ENCODE data around the gene CFHR2. TPM values are rescaled to one million over a fixed set of nuclear protein-coding genes. Genes with fewer than 3 reads are reported as not detected.
A peak's percentile ranks its signal among the peaks of the same experiment; 100 is the strongest.
"Not testable (repeated sequence)": the region's sequence is repeated elsewhere in the genome, so short reads cannot be mapped to it uniquely, and the experiment has no call there.

Gene CFHR2
- not detected for polyA plus RNA-seq (2013, experiment 1 of 2; ENCODE audit: insufficient read length)
- not detected for polyA plus RNA-seq (2013, experiment 2 of 2; ENCODE audit: insufficient read length)

DNA sequence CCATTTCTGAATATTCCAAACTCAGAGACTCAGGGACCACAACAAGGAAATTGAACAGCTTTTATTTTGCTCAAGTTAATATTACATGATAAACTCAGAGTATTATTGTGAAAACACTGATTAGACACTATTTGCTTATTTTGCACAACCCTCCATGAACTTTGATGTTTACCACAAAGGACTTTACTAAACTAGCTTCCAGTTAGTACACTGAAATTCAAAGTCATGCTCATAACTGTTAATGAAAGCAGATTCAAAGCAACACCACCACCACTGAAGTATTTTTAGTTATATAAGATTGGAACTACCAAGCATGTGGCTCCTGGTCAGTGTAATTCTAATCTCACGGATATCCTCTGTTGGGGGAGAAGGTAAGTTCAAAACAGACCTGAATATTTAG lies at the start of gene CFHR2:
CFHR2 (plus strand) TSS at position 171 of the 400 bp plus-strand sequence; CDS start at position 314, 143 bp downstream.
- not testable (repeated sequence) for DNase-seq

DNA sequence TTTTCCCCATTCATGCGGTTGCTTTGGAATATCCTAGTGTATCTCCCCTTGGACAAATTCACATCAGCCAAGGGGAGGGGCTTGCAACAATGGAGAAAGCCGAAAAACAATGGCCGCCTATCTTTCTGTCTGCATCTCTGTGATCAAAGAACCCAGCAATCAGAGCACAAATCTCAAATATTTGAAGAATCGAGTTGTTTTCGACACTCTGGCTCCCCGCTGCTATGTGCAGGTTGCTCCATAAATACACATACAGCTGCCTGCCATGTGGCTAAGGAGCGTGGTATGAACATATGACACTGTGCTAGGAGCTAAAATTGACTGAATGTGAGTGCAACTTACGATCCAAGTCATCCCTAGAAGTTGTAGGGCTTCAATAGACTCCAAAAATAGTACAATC lies 47.2 kb upstream of the CFHR2 start:
- no peak for DNase-seq

DNA sequence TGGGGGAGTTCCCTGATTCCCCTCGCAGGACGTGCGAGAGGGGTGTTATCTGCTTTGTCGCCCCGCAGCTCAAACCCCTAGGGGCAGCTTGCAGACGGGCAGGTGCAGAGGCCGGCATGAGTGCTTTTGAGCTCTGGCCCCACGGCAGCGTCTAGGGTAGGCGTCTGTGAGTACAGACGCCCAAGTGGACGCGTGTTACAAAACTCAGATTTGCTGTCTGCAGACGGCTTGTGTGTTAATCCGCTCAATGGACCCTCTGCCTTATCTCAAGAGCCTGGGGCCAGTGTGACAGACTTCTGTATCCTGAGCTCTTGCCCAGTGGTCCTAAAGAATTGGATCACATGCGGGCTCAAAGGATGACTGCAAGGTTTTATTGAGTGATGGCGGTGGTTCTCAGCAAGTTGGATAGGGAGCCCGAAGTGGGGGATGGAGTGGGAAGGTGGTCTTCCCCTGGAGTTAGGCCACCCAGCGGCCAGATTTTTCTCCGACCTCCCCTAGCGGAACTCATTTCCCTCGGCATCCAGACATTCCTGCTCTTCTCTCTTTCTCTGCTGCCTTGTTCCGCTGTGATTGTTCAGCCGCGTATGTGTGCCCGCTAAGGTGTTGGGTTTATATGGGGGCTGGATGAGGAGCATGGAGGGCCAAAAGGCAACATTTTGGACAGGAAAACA lies 46.2 kb upstream of the CFHR2 start:
- DNase-seq, result no peak

DNA sequence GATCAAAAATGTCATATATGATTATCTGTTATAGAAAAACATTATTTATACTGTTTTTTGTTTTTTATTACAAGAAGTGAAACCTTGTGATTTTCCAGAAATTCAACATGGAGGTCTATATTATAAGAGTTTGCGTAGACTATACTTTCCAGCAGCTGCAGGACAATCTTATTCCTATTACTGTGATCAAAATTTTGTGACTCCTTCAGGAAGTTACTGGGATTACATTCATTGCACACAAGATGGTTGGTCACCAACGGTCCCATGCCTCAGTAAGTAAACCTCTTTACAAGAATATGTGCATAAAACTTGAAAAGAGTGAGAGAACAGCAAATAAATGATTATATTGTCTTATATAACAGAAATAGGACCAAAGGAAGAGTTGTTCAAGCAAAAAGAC lies 41.2 kb upstream of the CFHR2 start:
- no peak for DNase-seq

DNA sequence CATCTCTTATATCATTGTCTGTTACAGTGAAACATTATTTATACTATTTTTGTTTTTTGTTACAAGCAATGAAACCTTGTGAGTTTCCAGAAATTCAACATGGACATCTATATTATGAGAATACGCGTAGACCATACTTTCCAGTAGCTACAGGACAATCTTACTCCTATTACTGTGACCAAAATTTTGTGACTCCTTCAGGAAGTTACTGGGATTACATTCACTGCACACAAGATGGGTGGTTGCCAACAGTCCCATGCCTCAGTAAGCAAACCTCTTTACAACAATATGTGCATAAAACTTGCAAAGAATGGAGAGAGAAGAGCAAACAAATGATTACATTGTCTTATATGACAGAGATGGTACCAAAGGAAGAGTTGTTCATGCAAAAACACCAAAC lies 33.3 kb upstream of the CFHR2 start:
- no peak for DNase-seq

DNA sequence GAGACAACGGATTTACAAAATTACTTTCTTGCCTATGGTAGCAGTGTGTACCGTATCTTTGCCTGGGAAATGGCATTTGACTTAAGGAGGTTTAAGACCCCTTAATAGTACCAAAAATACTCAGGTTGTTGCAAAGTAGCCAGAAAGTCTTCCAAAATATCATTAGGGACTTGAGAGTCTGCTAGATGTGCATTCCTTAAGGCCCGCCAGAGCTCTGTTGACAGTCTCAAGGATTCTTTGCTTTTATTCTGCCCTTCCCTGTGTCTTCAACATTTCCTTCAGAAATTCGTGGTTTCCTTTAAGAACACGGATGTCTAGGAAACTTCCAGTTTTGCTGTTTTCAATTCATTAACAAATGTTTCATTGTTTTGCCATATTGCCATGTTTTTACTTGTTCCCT lies 31.3 kb upstream of the CFHR2 start:
- DNase-seq, result not testable (repeated sequence)

DNA sequence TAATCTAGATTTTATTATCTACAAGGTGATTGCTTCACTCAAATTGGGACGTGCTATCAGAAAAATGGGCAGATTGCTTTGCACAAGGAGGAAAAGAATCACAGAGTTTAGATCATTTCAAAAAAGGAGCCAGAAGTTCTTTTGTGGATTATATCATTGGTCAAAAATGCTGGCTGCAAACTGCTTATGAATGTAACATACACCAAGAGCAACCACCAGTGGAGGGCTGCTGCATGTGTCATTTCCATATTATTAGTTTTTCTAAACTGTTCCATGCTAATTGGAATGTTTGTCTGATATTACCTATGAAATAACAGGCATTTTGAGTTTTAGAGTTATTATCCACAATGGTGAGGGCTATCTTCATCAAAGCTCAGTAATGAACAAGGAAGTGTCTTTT lies 16.7 kb upstream of the CFHR2 start:
- DNase-seq, result peak; percentile 27

DNA sequence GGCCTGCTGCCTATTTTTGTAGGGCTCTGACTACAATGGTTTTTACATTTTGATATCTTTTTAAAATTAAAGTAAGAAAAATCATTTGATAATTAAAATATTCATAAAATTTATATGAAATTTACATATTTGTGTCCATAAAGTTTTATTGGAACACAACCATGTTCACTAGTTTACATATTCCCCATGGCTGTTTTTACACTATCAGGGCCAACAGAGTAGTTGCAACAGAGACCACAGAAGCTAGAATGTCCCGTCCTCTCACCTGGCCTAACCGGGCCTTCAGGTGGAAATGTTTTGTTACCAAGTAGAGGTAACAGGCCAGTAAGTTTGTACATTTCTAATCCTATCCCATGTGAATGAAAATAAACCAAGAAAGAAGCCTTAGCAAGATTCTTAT lies 10.7 kb upstream of the CFHR2 start:
- DNase-seq, result not testable (repeated sequence)

DNA sequence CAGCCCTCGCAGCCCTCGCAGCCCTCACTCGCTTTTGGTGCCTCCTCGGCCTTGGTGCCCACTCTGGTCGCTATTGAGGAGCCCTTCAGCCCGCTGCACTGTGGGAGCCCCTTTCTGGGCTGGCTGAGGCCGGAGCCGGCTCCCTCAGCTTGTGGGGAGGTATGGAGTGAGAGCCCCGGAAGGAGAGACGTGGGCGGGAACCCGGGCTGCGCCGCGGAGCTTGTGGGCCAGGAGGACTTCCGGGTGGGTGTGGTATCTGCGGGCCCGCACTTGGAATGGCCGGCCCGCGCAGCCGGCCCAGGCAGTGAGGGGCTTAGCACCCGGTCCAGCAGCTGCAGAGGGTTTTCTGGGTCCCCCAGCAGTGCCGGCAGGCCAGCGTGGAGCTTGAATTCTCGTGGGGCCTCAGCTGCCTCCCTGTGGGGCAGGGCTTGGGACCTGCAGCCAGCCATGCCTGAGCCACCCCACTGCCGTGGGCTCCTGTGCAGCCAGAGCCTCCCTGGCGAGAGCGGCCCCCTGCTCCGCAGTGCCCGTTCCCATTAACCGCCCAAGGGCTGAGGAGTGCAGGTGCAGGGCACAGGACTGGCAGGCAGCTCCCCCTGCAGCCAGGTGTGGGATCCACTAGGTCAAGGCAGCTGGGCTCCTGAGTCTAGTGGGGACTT lies 9.9 kb upstream of the CFHR2 start:
- DNase-seq, result no peak

DNA sequence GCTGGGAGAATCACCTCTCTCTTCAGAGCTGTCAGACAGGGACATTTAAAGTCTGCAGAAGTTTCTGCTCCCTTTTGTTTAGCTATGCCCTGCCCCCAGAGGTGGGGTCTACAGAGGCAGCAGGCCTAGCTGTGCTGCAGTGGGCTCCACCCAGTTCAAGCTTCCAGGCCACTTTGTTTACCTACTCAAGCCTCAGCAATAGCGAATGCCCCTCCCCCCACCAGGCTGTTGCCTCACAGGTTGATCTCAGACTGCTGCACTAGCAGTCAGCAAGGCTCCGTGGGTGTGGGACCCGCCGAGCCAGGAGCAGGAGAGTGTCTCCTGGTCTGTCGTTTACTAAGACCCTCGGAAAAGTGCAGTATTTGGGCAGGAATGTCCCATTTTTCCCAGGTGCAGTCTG lies 2.1 kb upstream of the CFHR2 start:
- not testable (repeated sequence) for DNase-seq

DNA sequence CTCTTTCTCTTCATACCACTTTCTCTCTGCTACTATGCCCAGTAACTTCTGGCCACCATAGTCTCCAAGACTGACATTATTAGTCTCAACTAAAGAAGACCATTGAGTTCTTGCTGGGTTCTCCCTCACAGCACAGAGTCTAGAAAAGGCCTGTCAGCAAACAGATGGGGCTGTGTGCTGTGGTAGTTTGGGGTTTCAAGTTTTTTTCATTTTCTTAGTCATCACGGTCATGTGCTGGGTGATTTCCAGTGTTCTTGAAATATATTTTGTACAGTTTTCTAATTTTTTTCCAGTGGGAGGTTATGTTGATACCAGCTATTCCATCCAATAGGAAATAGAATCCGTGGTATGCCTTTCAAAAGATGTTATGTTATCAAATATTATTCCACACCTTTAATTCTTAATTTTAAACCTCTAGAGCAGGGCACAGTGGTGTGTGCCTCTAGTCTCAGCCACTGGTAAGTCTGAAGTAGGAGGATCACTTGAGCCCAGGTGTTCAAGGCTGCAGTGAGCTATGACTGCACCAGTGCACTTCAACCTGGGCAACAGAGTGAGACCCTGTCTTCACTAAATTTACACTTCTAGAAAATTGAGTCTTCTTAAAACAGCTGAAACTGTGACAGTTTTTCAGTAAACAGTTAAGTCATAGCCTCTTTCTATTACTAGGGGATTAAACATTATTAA lies 8.3 kb downstream of the CFHR2 start:
- DNase-seq, result no peak

DNA sequence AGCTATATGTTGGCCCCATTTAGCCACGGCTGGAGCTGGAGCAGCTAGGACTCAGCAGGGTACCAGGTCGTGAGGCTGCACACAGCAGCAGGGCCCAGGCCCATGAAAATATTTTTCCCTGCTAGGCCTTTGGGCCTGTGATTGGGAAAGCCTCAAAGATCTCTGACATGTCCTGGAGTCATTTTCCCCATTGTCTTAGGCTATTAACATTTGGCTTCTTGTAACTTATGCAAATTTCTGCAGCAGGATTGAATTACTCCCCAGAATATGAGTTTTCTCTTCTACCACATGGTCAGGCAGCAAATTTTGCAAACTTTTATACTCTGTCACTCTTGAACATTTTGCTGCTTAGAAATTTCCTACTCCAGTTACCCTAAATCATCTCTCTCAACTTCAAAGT lies 11.2 kb downstream of the CFHR2 start:
- DNase-seq, result no peak

DNA sequence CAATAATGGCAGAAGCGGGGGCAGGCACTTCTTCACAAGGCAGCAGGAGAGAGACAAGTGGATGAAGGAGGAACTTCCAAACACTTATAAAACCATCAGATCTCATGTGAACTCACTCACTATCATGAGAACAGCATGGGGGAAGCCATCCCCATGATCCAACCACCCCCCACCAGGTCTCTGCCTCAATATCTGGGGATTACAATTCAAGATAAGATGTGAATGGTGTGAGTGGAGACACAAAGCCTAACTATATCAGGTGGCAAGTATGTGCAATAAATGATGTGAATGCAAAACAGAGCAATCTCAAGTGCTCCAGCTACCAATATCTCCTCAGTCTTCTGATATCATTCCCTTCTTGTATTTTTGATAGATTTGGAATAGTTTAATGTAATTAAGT lies 12.4 kb downstream of the CFHR2 start:
- DNase-seq, result no peak

DNA sequence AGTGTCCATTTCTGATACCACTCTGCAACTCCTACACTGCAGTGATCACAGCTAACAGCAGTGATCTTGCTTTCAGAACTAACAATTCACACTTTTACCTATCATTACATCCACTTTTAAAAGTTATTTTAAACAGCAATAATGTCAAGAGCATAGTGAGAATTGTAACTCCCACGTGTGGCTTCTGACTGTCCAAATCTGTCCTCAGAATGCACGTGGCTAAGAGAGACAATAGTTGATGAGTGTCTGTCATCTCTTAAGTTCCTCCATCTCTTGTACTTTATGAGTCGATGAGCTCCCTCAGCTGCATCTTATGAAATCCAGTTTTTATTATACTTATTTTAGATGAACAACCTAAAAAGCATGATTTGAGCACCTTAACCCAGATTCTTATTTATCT lies 17.3 kb downstream of the CFHR2 start:
- no peak for DNase-seq

DNA sequence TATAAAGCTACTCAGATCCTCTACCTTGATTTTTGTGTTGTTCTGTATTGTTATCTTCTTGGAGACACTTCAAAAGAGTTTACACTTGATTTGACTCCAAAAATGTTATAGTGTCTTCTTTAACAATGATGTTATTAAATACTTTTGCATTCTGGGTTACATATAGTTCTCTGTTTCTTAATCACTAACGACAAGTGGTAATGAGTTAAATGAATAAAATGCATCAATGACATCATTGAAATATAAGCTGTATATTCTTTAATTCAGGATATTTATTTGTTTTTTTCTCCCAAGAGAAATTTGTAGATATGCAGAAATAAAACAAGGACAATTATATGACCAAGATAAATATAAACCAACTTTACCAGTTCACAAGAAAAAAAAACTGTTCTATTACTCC lies 26.6 kb downstream of the CFHR2 start:
- DNase-seq, result no peak

DNA sequence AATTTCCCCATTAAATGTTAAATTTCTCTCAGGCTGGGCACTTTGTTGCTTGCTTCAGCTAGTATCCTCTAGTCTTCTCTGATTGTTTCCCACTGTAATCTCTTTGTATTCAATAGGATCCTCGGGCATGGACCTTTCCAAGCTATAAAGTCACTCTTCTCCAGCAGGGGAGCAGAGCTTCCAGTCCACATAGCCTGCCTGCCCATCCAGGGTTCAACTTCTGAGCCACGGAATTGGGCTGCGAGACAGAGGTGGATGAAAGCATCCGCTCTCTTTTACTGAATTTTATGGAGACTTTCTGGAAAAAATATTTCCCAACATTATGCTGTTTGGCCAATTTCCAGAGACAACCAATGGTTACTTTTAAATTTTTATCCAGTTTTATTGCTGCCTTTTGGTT lies 32.7 kb downstream of the CFHR2 start:
- DNase-seq, result no peak

DNA sequence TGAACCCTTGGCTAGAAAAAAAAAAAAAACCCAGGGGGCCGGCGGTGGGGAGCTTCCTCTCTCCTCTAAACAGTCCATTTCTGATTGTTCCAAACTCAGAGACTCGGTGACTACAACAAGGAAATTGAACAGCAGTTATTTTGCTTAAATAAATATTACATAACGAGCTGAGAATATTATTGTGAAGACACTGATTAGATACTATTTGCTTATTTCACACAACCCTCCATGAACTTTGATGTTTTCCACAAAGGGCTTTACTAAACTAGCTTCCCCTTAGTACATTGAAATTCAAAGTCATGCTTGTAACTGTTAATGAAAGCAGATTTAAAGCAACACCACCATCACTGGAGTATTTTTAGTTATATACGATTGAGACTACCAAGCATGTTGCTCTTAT lies 33.7 kb downstream of the CFHR2 start, which contains the start of gene CFHR5:
CFHR5 (plus strand) TSS at position 279 of the 400 bp plus-strand sequence; CDS start at position 388, 109 bp downstream.
- DNase-seq, result no peak

DNA sequence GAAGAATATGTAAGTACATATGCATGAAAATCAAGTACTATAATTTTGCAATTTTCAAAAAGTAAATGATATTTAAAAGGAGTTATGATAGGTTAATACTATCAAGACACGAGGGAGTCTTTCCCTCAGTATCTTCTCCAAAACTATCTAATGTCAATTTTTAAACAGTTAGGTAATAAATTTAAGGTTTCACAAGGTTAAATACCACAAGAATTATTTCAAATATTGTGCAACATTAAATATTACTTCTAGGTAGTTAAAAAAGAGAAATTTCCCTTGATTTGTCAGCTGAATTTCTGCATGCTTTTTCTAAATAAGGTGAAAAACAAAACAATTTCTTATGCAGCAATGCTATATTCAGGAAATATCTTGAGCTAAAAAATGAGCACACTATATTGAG lies 37.3 kb downstream of the CFHR2 start:
- no peak for DNase-seq

DNA sequence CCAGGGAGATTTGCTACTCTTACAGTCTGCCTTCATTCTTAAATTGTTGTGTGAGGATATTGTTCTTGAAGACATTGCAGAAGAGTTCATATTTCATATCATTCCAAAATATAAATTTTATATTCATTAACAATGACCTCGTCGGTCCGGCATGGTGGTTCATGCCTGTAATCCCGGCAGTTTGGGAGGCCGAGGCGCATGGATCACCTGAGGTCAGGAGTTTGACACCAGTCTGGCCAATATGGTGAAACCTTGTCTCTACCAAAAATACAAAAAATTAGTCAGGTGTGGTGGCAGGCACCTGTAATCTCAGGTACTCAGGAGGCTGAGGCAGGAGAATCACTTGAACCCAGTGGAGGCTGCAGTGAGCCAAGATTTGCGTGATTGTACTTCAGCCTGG lies 38.7 kb downstream of the CFHR2 start:
- DNase-seq, result not testable (repeated sequence)

DNA sequence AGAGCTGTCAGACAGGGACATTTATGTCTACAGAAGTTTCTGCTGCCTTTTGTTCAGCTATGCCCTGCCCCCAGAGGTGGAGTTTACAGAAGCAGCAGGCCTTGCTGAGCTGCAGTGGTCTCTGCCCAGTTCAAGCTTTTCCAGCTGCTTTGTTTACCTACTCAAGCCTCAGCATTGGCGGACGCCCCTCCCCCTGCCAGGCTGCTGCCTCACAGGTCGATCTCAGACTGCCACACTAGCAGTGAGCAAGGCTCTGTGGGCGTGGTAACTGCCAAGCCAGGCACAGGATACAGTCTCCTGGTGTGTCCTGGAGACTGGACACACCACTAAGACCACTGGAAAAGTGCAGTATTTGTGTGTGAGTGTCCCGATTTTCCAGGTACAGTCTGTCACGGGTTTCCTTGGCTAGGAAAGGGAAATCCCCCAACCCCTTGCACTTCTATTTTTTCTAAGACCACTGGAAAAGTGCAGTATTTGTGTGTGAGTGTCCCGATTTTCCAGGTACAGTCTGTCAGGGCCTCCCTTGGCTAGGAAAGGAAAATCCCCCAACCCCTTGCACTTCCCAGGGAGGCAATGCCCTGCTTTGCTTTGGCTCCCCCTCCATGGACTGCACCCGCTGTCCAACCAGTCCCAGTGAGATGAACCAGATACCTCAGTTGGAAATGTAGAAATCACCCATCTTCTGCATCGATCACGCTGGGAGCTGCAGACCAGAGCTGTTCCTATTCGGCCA lies 48.5 kb downstream of the CFHR2 start:
- not testable (repeated sequence) for DNase-seq

DNA sequence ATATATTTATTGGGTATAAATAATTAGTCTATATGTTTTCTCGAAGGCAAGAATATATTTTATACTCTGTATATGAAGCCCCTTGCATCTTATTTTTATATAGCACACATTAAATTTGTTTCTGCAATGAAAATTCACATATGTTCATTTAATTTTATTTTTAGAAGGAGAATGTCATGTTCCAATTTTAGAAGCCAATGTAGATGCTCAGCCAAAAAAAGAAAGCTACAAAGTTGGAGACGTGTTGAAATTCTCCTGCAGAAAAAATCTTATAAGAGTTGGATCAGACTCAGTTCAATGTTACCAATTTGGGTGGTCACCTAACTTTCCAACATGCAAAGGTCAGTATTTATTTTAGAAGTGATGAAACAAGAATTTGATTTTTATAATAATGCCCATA lies 50.4 kb downstream of the CFHR2 start:
- DNase-seq, result no peak

DNA sequence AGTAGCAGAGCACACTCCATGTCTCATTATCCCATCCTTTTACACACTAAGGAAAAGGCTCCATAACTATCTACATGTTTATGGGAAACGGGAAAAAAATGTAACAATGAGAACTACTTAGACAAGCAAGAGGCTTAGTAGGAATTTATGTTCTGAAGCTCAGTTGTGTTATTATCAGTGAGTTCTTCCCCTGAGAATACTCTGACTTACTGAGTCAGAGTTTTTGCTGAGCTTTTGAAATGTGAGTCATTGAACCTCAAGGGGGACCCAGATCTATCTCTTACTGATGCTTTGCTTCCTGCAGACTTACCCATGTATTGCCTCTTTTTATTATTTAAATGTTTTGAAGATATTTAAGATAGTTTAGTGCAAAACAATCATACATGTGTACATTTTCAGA lies 53.9 kb downstream of the CFHR2 start:
- DNase-seq, result peak; percentile 87

DNA sequence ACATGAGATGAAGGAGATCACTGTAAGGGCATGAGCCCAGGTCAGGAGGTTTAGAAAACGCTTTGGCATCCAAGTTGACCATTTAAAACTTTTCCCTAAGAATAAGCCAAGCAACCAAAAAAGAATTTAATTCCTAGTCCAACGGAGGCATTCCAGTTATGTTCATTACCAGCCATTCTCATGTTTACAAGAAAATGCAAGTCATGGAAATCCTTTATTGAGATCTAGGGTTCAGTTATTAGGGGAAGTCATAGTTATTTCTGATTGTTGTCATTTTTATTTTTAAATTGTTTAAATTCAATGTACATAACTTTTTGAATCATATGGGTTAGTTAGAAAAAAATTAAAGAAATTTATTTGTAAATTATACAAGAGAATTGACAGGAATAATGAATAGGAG lies 58.3 kb downstream of the CFHR2 start:
- no peak for DNase-seq
